Measurements from ENCODE around the gene XYLT1.

XYLT1 gene

GRCh38 chr16:17276010-17276530, 194.7 kb downstream of the XYLT1 start:
- DNase-seq = no peak

GRCh38 chr16:17275076-17276009, 195.4 kb downstream of the XYLT1 start:
- DNase-seq = no peak

- no peak for DNase-seq
These were observed 197.6 kb downstream of the XYLT1 start for GRCh38 chr16:17273142-17273561.

- no peak for DNase-seq
These were observed 198.0 kb downstream of the XYLT1 start for GRCh38 chr16:17272716-17273115.

GRCh38 chr16:17271687-17272086, 199.1 kb downstream of the XYLT1 start:
- DNase-seq = no peak

GRCh38 chr16:17270683-17271109, 200.1 kb downstream of the XYLT1 start:
- DNase-seq = no peak

GRCh38 chr16:17270111-17270510, 200.6 kb downstream of the XYLT1 start:
- DNase-seq = no peak

GRCh38 chr16:17269439-17269838, 201.3 kb downstream of the XYLT1 start:
- DNase-seq = no peak

GRCh38 chr16:17266608-17267313, 204.0 kb downstream of the XYLT1 start:
- DNase-seq = no peak

GRCh38 chr16:17265154-17265553, 205.6 kb downstream of the XYLT1 start:
- DNase-seq = peak; percentile 3

GRCh38 chr16:17261197-17261858, 209.4 kb downstream of the XYLT1 start:
- no peak for DNase-seq

- DNase-seq = no peak
These were observed 210.4 kb downstream of the XYLT1 start for GRCh38 chr16:17260276-17260849.

GRCh38 chr16:17259751-17260270, 210.9 kb downstream of the XYLT1 start:
- DNase-seq = no peak

- DNase-seq = no peak
These were observed 211.7 kb downstream of the XYLT1 start for GRCh38 chr16:17258848-17259713.

- no peak for DNase-seq
These were observed 212.6 kb downstream of the XYLT1 start for GRCh38 chr16:17258077-17258599.

GRCh38 chr16:17257426-17258023, 213.2 kb downstream of the XYLT1 start:
- no peak for DNase-seq

GRCh38 chr16:17252701-17253100, 218.1 kb downstream of the XYLT1 start:
- DNase-seq = no peak

- no peak for DNase-seq
These were observed 218.7 kb downstream of the XYLT1 start for GRCh38 chr16:17252064-17252463.

GRCh38 chr16:17251496-17251895, 219.3 kb downstream of the XYLT1 start:
- no peak for DNase-seq

GRCh38 chr16:17246974-17247732, 223.6 kb downstream of the XYLT1 start:
- no peak for DNase-seq

Measured in NCI-H1694 (cell line).